T-helper 22 cell (primary cell): Measurements from ENCODE around the gene KRTAP9-4.
"Not testable (repeated sequence)": the region's sequence is repeated elsewhere in the genome, so short reads cannot be mapped to it uniquely, and the experiment has no call there.

ENCODE experiments used
- DNase-seq: peaks from one replicate; pipeline ENCODE4 v3.0.0-alpha.2; 2020; ENCODE audit warnings: low read depth

KRTAP9-4 gene

DNA sequence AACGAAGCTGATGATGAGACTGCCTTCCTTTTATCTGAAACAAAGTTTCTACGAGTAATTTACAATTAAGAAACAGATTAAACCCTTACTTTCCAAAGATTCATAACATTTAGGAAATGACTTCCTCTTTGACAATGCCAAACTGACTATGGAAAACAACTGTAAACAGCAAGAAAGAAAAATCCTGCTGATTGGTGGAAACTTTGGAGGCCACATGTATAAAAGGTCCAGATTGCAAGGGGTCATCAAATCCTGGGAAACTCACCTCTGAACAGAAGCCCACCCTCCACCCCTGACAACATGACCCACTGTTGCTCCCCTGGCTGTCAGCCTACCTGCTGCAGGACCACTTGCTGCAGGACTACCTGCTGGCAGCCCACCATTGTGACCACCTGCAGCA lies 15.6 kb downstream of the KRTAP9-4 start, which contains the start of gene KRTAP9-6:
Gene KRTAP9-6, plus strand, starts transcription at position 301 of the 400 bp plus-strand sequence. Its CDS starts 0 bp downstream, at position 301.
- DNase-seq = no peak

GRCh38 chr17:41267711-41268110 lies 18.2 kb downstream of the KRTAP9-4 start:
- no peak for DNase-seq

DNA sequence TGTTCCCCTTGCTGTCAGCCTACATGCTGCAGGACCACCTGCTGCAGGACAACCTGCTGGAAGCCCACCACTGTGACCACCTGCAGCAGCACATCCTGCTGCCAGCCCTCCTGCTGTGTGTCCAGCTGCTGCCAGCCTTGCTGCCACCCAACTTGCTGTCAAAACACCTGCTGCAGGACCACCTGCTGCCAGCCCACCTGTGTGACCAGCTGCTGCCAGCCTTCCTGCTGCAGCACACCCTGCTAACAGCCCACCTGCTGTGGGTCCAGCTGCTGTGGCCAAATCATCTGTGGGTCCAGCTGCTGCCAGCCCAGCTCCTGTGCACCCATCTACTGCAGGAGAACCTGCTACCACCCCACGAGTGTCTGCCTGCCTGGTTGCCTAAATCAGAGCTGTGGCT lies 21.8 kb downstream of the KRTAP9-4 start:
- not testable (repeated sequence) for DNase-seq

- DNase-seq = no peak
Observed at GRCh38 chr17:41271858-41272257, 22.4 kb downstream of the KRTAP9-4 start.

GRCh38 chr17:41275648-41276190 lies 26.2 kb downstream of the KRTAP9-4 start, which contains the start of gene KRTAP9-7:
Gene KRTAP9-7 (plus strand): TSS chr17:41275698. CDS start chr17:41275698, 0 bp downstream.
- not testable (repeated sequence) for DNase-seq

DNA sequence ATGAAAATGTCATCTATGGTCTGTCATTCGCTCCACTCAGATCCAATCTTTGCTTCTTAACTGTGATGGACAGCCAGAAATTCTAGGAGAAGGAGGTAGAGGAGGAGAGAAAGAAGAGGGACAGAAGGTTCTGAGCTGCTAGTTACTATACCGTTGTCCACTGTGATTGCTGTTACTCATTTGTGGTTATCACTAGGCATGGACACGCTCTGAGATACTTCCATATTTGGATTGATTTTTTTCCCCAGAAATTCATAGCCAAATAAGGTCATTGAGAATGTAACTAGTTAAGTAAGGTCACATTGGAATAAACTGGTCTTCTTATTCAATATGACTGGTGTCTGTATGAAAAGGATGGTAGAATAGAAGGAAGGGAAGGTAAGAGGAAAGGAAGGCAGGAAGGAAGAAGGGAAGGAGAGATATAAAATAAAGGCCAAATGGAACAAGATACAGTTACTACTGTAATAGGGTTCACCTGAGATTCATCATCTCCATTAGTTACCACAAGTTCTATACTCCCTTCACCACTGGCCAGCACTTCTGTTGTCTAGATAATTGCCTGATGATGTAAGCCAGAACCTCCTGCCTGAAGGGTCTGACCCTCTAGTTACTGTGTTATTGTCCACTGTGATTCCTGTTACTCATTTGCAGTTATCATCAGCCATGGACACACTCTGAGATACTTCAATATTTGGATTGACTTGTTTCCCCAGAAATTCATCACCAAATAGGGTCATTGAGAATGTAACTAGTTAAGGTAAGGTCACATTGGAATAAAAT lies 28.9 kb downstream of the KRTAP9-4 start:
- DNase-seq = no peak

- DNase-seq = no peak
Observed at GRCh38 chr17:41284043-41284442, 34.6 kb downstream of the KRTAP9-4 start.

DNA sequence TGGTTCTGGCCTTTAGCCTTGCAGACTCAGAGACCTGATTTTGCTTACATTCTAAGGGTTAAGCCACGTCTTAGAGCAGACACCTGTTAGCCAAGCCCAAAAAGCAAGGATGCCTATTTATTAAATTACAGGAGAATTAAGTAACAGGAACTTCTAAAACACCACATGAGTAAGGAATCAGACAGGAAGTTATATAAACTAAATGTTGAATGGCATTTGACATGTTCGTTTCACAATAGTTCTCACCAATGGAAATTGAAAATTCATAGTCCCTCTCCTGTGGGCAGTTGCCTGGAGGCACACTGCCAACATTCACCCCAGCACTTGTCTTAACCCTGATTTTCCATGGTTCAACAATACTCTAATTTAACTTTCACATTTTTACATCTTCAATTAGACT lies 35.1 kb downstream of the KRTAP9-4 start:
- no peak for DNase-seq

- DNase-seq = no peak
Observed at GRCh38 chr17:41287050-41287449, 37.6 kb downstream of the KRTAP9-4 start.

DNA sequence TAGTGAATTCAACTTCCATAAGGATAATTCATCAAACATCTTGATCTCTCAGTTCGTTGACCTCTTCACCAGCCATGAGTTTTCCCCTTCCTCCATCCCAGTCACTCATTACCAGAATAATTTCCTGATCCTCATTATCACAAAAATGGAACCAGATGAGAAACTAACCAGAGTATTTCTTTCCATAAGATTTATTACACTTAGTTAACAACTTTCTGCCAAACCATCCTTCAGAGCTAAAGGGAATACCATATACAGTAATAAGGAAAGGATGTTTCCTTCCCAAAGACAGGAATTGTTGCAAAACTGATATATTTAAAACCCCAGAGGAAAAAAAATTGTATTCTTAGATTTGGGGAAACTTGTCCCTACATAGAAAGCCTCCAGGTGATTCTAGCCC lies 44.5 kb downstream of the KRTAP9-4 start:
- DNase-seq = no peak

DNA sequence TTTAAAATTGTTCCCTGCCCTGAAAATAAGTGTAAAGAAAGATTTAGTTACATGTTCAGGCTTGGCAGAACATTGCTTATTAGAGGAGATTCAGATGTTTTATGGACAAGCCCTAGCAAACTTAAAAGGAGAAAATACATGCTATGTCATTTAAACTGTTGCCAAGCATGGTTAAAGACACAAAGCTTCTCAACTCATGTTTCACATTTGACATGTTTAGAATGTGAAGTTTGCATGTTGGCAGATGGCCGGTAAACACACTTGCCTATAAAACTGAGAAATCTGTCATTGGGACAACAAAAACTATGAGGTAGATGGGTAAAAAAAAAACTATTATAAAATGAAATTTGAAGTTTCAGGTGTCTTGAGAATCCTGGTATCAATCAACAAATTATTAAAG lies 47.4 kb downstream of the KRTAP9-4 start:
- DNase-seq = no peak

- no peak for DNase-seq
Observed at GRCh38 chr17:41298458-41299135, 49.1 kb downstream of the KRTAP9-4 start.
